Fibroblast of lung (primary cell): ENCODE measurements around the gene CNNM4.

Experiments used
- EZH2 ChIP-seq: IDR thresholded peaks from 2 replicates; pipeline ENCODE4 v1.5.1; 2012; ENCODE audit warnings: low read length, control low read depth, mild to moderate bottlenecking; ENCODE audit errors: missing control alignments
- TF ChIP-seq, protein P1 (sequence below), 2 donors: IDR thresholded peaks in 1 of 2; conservative IDR thresholded peaks in 1 of 2; 1 replicate in 1 of 2; 2 replicates in 1 of 2; pipeline ENCODE4 v1.5.1; 2011 to 2012; ENCODE audit warnings: low read length in 2 of 2, control low read depth in 1 of 2, inconsistent platforms in 1 of 2, low read depth in 1 of 2, mild to moderate bottlenecking in 1 of 2

DNA sequence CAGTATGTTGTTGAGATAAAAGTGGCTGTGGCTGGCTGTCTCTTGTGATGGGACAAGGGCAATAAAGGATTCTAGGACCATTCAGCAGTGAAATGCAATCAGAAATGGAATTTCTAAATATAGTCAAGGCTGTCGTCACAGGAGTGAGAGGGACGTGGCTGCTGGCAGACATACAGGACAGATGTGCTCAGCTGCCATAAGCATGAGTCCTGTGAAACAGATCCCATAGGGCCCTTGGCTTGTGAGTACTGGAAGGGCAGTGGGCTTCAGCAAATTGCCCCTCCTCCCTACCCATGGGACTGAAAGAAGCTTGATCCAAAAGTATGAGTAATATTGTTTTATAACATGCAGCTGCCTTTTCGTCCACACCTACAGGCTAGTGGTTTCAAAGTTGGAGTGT, 51.2 kb downstream of the CNNM4 start:
- TF ChIP-seq, protein P1, sequence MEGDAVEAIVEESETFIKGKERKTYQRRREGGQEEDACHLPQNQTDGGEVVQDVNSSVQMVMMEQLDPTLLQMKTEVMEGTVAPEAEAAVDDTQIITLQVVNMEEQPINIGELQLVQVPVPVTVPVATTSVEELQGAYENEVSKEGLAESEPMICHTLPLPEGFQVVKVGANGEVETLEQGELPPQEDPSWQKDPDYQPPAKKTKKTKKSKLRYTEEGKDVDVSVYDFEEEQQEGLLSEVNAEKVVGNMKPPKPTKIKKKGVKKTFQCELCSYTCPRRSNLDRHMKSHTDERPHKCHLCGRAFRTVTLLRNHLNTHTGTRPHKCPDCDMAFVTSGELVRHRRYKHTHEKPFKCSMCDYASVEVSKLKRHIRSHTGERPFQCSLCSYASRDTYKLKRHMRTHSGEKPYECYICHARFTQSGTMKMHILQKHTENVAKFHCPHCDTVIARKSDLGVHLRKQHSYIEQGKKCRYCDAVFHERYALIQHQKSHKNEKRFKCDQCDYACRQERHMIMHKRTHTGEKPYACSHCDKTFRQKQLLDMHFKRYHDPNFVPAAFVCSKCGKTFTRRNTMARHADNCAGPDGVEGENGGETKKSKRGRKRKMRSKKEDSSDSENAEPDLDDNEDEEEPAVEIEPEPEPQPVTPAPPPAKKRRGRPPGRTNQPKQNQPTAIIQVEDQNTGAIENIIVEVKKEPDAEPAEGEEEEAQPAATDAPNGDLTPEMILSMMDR (conservative IDR thresholded peaks at IDR 0.05 in 1 of 2, IDR thresholded peaks at IDR 0.05 in 1 of 2; ENCODE audit: low read depth in 1 of 2, low read length in 2 of 2) = no peak
- no peak for TF ChIP-seq EZH2
